GM19397 (cell line): Measurements from ENCODE around the gene SLC1A5.
"Not testable (repeated sequence)": the region's sequence is repeated elsewhere in the genome, so short reads cannot be mapped to it uniquely, and the experiment has no call there.

Experiments used
- ATAC-seq: cut with Tn5 transposase; IDR thresholded peaks from one replicate; pipeline ENCODE4 v1.9.1; 2021; ENCODE audit warnings: mild to moderate bottlenecking, moderate library complexity; ENCODE audit not compliant: unreplicated experiment

Gene SLC1A5

DNA sequence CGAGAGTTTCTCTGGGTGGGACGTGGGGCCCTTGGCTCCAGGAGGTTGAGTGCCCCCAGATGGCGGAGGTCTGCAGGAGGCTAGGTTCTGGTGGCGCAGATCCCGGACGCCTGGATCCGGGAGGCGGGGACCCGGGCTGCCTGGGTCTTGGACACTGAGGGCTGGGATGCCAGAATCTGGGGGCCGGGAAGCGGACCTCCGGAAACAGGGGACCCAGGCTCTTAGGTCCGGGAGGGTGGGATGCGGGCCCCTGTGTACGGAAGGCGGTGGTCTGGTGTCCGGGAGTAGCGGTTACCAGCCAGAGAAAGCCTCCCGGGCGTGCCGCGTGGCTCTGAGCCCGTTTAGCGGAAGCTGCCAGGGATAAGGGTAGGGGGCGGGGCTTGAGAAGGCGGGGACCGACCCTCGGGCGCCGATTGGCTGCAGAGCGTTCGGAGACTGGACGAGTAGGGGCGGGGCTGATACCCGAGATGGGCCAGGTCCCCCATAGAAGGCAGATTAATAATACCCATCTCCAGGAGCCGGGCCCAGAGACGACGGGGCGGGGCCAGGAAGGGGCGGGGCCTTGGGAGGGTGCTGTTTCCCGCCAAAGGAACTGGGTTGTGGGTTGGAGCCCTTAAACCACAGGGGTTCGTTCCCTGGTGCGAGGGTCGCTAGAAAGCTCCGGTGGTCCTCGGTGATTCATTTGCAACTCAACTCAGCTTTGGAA lies at the start of gene SLC1A5:
Gene SLC1A5 (minus strand): TSS at position 333 of the 706 bp plus-strand sequence. CDS start 629 bp downstream, outside the sequence.
- ATAC-seq, result peak; percentile 55

DNA sequence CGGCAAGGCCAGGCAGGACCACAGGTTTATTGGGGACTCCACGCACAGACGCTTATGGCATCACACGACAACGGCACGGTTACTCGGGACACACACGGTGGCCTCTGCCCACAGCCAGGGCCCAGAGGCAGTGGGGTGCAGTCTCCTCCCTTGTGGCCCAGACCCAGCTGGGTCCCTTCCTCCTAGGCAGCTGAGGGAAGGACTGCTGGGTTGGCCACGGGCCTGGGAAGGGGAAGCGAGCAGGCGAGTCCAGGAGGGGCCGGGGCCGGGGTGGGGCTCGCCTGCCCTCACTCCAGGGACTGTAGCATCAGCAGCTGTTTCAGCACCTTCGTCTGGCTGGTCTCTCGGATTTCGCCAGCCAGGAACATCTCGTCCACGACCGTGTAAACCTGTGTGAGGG lies 49.8 kb upstream of the SLC1A5 start:
- ATAC-seq, result no peak

- no peak for ATAC-seq
These were observed 46.6 kb upstream of the SLC1A5 start for GRCh38 chr19:46834984-46835383.

- ATAC-seq, result no peak
These were observed 45.7 kb upstream of the SLC1A5 start for GRCh38 chr19:46834121-46834520.

DNA sequence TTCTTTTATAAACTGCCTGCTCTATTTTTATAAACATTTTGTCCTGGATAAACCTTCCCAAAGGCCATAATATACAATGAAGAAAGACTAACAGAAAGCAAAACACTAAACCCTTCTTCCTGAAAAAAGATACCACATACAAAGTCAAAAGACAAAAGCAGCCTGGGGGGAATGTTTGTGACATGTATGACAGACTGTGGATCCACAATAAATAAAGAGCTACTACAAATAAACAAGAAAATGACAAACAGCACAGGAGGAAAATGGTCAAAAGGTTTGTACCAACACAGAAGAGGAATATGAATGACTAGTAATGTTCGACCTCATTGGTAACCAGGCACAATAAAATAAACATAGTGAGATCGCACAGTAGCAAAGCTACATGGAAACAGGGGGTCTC lies 42.5 kb upstream of the SLC1A5 start:
- no peak for ATAC-seq

DNA sequence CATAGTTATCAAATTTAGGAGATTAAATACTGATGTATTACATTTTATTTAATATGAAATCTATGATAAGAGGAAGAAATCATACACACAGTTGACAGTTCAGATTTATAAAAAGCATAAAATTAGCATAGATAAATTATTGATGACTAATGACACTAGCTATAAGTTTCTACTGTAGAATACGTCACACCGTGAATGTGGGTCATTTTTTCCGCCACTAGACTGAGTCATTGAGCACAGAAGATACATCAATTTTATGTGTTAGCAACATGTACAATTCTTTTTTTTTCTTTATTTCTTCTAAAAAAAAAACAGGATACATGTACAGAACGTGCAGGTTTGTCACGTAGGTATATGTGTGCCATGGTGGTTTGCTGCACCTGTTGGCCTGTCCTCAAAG lies 40.1 kb upstream of the SLC1A5 start:
- ATAC-seq, result no peak

DNA sequence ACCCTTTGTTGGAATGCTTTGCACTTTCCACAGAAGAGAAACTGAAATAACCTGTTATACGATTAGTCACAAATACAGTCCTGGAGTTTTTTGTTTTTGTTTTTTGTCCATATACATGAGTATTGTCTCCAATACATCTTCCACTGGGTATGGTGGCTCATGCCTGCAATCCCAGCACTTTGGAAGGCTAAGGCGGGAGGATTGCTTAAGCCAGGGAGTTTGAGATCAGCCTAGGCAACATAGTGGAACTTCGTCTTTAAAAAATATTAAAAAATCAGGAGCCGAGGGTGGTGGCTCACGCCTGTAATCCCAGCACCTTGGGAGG lies 37.3 kb upstream of the SLC1A5 start:
- no peak for ATAC-seq

GRCh38 chr19:46824890-46825730 lies 36.7 kb upstream of the SLC1A5 start:
- ATAC-seq, result no peak

DNA sequence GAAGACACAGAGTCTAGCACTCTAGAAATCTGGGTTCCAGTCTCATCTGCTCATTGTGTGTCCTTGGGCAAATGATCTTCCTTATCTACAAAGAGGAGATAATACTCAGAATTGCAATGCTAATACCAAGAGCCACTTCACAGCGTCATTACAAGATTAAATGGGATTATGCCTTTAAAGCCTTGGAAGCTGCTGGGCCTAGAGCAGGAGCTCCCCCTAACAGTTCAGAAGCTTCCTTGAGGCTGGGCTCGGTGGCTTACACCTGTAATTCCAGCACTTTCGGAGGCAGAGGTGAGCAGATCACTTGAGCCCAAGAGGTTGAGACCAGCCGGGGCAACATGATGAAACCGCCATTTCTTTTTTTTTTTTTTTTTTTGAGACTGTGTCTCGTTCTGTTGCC lies 34.7 kb upstream of the SLC1A5 start:
- no peak for ATAC-seq

DNA sequence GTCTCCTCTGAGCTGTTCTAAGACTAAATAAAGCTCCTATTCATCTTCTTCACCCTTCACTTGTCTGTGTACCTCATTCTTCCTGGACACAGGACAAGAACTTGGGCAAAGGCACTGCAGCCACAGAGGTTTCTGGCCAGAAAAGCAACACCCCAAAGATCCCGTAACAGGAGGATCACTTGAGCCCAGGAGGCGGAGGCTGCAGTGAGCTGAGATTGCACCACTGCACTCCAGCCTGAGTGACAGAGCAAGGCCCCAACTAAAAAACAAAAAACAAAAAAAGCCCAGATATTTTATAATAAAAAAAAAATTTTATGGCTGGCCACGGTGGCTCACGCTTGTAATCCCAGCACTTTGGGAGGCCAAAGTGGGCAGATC lies 34.0 kb upstream of the SLC1A5 start:
- not testable (repeated sequence) for ATAC-seq

- ATAC-seq, result no peak
These were observed 33.4 kb upstream of the SLC1A5 start for GRCh38 chr19:46821512-46822409.

DNA sequence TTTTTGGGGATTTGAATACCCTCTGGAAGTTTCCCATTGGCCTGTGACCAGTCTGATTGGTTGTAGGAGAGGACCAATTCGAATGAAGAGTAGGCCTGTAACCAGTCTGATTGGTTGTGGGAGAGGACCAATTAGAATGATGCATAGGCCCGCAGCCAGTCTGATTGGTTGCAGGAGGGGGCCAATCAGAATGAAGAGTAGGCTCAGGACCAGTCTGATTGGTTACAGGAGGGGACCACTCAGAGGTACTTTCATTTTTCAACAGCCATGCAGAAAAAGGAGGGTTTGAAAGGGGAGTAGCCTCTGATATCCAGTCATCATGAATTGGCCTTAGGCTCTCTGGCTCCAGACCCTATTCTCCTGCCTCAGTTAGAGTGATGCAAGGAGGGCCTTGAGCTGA lies 30.4 kb upstream of the SLC1A5 start:
- ATAC-seq, result no peak

GRCh38 chr19:46815833-46816627 lies 27.6 kb upstream of the SLC1A5 start:
- ATAC-seq, result no peak

DNA sequence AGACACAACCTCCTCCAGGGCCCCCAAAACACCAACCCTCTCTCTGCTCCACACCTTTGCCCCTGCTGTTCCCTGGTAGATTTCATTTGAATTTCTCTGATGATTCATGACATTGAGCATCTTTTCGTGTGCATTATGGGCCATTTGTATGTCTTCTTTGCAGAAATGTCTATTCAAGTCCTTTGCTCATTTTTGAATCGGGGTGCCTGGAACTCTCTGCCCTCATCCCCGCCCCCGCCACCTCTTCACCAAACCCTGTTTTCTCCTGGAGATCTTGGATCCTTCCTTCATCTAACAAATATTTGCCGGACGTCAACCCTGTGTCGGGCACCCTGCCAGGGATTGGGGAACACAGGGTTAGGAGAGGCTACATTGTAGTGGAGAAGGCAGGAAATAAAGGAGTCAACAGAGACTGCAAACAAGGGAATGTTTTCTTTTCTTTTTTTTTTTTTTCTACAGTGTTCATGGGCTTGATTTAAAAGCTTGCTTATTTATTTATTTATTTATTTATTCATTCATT lies 25.5 kb upstream of the SLC1A5 start:
- no peak for ATAC-seq

- ATAC-seq, result no peak
These were observed 24.8 kb upstream of the SLC1A5 start for GRCh38 chr19:46812977-46813838.

DNA sequence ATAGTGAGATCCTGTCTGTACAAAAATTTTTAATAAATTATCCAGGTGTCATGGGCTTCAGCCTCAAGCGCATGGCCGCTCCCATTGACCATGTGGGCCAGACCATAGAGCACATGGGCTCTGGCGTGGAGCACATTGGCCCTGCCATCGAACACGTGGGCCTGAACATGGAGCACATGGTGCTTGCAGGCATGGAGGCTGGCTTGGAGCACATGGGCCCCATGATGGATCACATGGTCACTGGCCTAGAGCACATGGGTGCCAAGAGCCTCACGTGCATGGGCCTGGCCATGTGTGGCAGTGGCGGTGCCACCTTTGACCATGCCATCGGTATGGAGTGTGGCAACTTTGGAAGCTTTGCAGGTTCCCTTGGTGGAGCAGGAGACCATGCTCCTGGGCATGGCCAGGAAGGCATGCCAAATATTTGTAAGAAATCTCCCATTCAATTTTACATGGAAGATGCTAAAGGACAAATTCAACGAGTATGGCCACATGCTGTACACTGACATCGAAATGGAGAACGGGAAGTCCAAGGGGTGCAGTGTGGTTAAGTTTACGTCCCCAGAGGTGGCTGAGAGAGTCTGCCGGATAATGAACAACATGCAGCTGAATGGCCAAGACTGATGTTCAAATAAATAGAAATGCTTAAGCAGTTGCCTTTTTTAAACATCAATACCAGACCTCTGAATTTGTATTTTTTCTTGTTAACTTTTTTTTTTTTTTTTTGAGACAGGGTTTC lies 21.3 kb upstream of the SLC1A5 start:
- no peak for ATAC-seq

- no peak for ATAC-seq
These were observed 18.3 kb upstream of the SLC1A5 start for GRCh38 chr19:46806656-46807055.

DNA sequence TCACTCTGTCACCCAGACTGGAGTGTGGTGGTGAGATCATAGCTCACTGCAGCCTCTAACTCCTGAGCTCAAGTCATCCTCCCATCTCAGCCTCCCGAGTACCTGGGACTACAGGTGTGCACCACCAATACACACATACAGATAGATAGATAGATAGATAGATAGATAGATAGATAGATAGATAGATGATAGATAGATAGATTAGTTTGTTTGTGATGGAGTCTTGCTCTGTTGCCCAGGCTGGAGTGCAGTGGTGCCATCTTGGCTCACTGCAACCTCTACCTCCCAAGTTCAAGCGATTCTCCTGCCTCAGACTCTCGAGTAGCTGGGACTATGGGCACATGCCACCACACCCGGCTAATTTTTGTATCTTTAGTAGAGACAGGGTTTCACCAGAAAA lies 16.0 kb upstream of the SLC1A5 start:
- not testable (repeated sequence) for ATAC-seq

GRCh38 chr19:46803555-46803954 lies 15.2 kb upstream of the SLC1A5 start:
- ATAC-seq, result no peak
